Left lung (tissue), 10 donors: Measurements from ENCODE around the gene OGFOD1. TPM values are rescaled to one million over a fixed set of nuclear protein-coding genes. Genes with fewer than 3 reads are reported as not detected.

Source experiments
- ATAC-seq: fragments of 200-7000 bp; cut with Tn5 transposase; one replicate; pipeline ENCODE4 v1.9.1; 2020; ENCODE audit warnings: moderate library complexity
- DNase-seq, 4 donors: peaks; one replicate each; pipeline ENCODE4 v3.0.0-alpha.2; 2013 to 2020
- H3K27ac ChIP-seq, 2 donors: fragments of 200-600 bp; sonication (generic) in 1 of 2; one replicate each; pipeline versions ENCODE4 v1.5.0 to v1.8.0; 2020 to 2021
- H3K27me3 ChIP-seq, 2 donors: fragments of 200-600 bp; sonication (generic) in 1 of 2; one replicate each; pipeline versions ENCODE4 v1.5.0 to v1.8.0; 2020 to 2021
- H3K36me3 ChIP-seq, 2 donors: fragments of 200-600 bp; sonication (generic) in 1 of 2; one replicate each; pipeline versions ENCODE4 v1.5.0 to v1.8.0; 2020 to 2021
- H3K4me1 ChIP-seq, 2 donors: fragments of 200-600 bp; one replicate each; pipeline ENCODE4 v1.8.0; 2021
- H3K4me3 ChIP-seq, 2 donors: fragments of 200-600 bp; sonication (generic) in 1 of 2; one replicate each; pipeline versions ENCODE4 v1.5.0 to v1.8.0; 2020 to 2021; ENCODE audit warnings: mild to moderate bottlenecking in 1 of 2
- H3K9me3 ChIP-seq, 2 donors: fragments of 200-600 bp; sonication (generic) in 1 of 2; one replicate each; pipeline versions ENCODE4 v1.5.0 to v1.8.0; 2020 to 2021
- CTCF ChIP-seq, 2 donors: fragments of 200-600 bp; sonication (generic) in 1 of 2; IDR thresholded peaks; one replicate each; pipeline versions ENCODE4 v1.5.0 to v1.8.0; 2021; ENCODE audit warnings: antibody characterized with exemption in 2 of 2
- intact Hi-C, 2 donors: fragments of 100-400 bp; cut with DNase I; formaldehyde crosslinking; loops; one replicate each; pipeline versions ENCODE4 v1.11.2 to v1.14.2; 2022
- polyA plus RNA-seq, 6 donors: library from polyadenylated mRNA; unstranded; fragments of 120-200 nt; gene quantifications; one replicate each; pipeline ENCODE4 v1.2.1, GENCODE V29; 2013; ENCODE audit not compliant: insufficient read length in 6 of 6
- total RNA-seq, 2 donors: library from RNA; stranded (reverse); fragmentation: NEBNext Ultra II Directional; extraction: Animal tissue kit (Norgen Biotek cat#: 25700); gene quantifications; one replicate each; pipeline ENCODE4 v1.2.1, GENCODE V29; 2021
- donor health status: DM: no; HTN: yes; CAD: no.
- donor health status: DM: no; HTN: no; CAD: no.

Gene OGFOD1
- total and polyA plus RNA-seq, 8 donors, result 31.1 to 42.2 (median 35.1) TPM

- Histone ChIP-seq H3K27me3 (no peaks in the 10 kb centered on the region), H3K9me3 (no peaks in the 10 kb centered on the region)
These were observed 40.4 kb downstream of the OGFOD1 start for GRCh38 chr16:56491657-56492261.

GRCh38 chr16:56493126-56493525 lies 41.8 kb downstream of the OGFOD1 start:
- TF ChIP-seq CTCF (IDR thresholded peaks at IDR 0.05), result no peak
- no peak overlapping the region for H3K27ac ChIP-seq

More at GRCh38 chr16:56491657-56492261, 40.4 kb downstream of the OGFOD1 start:
- Histone ChIP-seq H3K4me3 (no peak overlapping the region), H3K27ac (no peak overlapping the region), H3K4me1 (no peaks in the 10 kb centered on the region), H3K36me3 (peaks cover 0 to 14% of the 10 kb centered on the region in 2 donors)
- DNase-seq, result no peak
- ATAC-seq, result no peak
- intact Hi-C loops, result no loop called here
- TF ChIP-seq CTCF (IDR thresholded peaks at IDR 0.05), result no peak

GRCh38 chr16:56493815-56494214 lies 42.5 kb downstream of the OGFOD1 start:
- no peak overlapping the region for H3K4me3 ChIP-seq
- TF ChIP-seq CTCF (IDR thresholded peaks at IDR 0.05), result no peak
- no peaks in the 10 kb centered on the region for H3K4me1 ChIP-seq
- DNase-seq (no peak), ATAC-seq (no peak)
- H3K9me3 ChIP-seq, result no peaks in the 10 kb centered on the region
- no peak overlapping the region for H3K27ac ChIP-seq
- H3K36me3 ChIP-seq, result peaks cover 0 to 33% of the 10 kb centered on the region in 2 donors
- intact Hi-C loops, result no loop called here
- H3K27me3 ChIP-seq, result no peaks in the 10 kb centered on the region

More at GRCh38 chr16:56493126-56493525, 41.8 kb downstream of the OGFOD1 start:
- Histone ChIP-seq H3K36me3 (peaks cover 0 to 26% of the 10 kb centered on the region in 2 donors), H3K27me3 (no peaks in the 10 kb centered on the region), H3K9me3 (no peaks in the 10 kb centered on the region), H3K4me1 (no peaks in the 10 kb centered on the region), H3K4me3 (no peak overlapping the region)
- no peak for DNase-seq
- ATAC-seq, result no peak
- intact Hi-C loops, result no loop called here

- Histone ChIP-seq H3K27me3 (no peaks in the 10 kb centered on the region), H3K9me3 (no peaks in the 10 kb centered on the region), H3K36me3 (peaks cover 0 to 62% of the 10 kb centered on the region in 2 donors), H3K27ac (no peak overlapping the region), H3K4me1 (no peaks in the 10 kb centered on the region), H3K4me3 (no peak overlapping the region)
- intact Hi-C loops, result no loop called here
- no peak for TF ChIP-seq CTCF (IDR thresholded peaks at IDR 0.05)
- DNase-seq, result no peak
- ATAC-seq, result no peak
These were observed 53.8 kb downstream of the OGFOD1 start for GRCh38 chr16:56505181-56505580.

GRCh38 chr16:56506941-56507340 lies 55.6 kb downstream of the OGFOD1 start:
- H3K27ac ChIP-seq, result peak overlapping the region in 1 of 2 donors; percentile 4
- H3K9me3 ChIP-seq, result no peaks in the 10 kb centered on the region
- H3K27me3 ChIP-seq, result no peaks in the 10 kb centered on the region
- H3K4me3 ChIP-seq, result no peak overlapping the region
- intact Hi-C loops, result no loop called here
- DNase-seq, result no peak
- TF ChIP-seq CTCF (IDR thresholded peaks at IDR 0.05), result no peak
- no peaks in the 10 kb centered on the region for H3K4me1 ChIP-seq
- H3K36me3 ChIP-seq, result peaks cover 0 to 49% of the 10 kb centered on the region in 2 donors
- ATAC-seq, result no peak
